Adrenal gland (tissue), 5 donors: ENCODE results near the gene SOS1.

Experiments
- POLR2A ChIP-seq, 2 donors: fragments of 450-650 bp; IDR thresholded peaks; one replicate each; pipeline ENCODE4 v1.6.1; 2017; ENCODE audit warnings: antibody characterized with exemption in 2 of 2, mild to moderate bottlenecking in 2 of 2, moderate library complexity in 1 of 2
- TF ChIP-seq, protein P1 (sequence below), 6 experiments: fragments of 450-650 bp in 4 of 6; fragments of 200-600 bp in 2 of 6; sonication (generic) in 1 of 6; IDR thresholded peaks; 1 replicate in 5 of 6; 2 replicates in 1 of 6; pipeline versions ENCODE4 v1.5.1 to v1.8.0; 2016 to 2021; ENCODE audit warnings: antibody characterized with exemption in 6 of 6, mild to moderate bottlenecking in 2 of 6, moderate library complexity in 1 of 6
- donor health status: DM: no; HTN: no; CAD: no.

DNA sequence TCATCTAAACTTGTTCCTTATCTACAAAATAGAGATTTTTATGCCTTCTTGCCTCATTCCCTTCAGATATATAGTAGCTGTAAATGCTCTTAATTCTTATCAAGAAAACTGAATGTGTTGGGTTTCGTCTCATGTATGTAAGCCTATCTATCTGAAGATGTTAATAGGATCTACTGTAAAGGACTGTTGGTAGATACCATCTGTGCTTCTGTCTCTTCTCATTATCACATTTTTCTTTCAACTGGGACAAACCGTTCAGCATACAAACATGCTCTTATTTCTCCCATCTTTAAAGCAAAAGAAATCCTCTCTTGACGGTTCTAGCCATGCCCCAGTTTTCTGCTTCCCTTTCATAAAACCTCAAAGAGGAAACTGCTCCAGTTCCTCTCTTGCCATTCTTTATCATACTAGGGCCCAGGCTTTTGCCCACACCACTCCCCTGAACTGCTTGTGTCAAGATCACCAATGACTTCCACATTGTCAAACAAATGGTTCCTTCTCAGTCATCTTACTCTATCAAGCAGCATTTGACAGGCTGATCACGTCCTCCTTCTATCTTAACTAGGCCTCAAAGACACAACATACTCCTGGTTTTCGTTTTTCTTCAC is 142.5 kb downstream of the SOS1 start:
- TF ChIP-seq, protein P1, sequence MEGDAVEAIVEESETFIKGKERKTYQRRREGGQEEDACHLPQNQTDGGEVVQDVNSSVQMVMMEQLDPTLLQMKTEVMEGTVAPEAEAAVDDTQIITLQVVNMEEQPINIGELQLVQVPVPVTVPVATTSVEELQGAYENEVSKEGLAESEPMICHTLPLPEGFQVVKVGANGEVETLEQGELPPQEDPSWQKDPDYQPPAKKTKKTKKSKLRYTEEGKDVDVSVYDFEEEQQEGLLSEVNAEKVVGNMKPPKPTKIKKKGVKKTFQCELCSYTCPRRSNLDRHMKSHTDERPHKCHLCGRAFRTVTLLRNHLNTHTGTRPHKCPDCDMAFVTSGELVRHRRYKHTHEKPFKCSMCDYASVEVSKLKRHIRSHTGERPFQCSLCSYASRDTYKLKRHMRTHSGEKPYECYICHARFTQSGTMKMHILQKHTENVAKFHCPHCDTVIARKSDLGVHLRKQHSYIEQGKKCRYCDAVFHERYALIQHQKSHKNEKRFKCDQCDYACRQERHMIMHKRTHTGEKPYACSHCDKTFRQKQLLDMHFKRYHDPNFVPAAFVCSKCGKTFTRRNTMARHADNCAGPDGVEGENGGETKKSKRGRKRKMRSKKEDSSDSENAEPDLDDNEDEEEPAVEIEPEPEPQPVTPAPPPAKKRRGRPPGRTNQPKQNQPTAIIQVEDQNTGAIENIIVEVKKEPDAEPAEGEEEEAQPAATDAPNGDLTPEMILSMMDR (IDR thresholded peaks at IDR 0.05), result no peak
- no peak for TF ChIP-seq POLR2A (IDR thresholded peaks at IDR 0.05)
